GM23248 (cell line): ENCODE results near the gene ZNF613. TPM values are rescaled to one million over a fixed set of nuclear protein-coding genes. Genes with fewer than 3 reads are reported as not detected.
A peak's percentile ranks its signal among the peaks of the same experiment; 100 is the strongest.
"Not testable (repeated sequence)": the region's sequence is repeated elsewhere in the genome, so short reads cannot be mapped to it uniquely, and the experiment has no call there.

Experiments
- DNase-seq: peaks from one replicate; pipeline ENCODE4 v3.0.0-alpha.2; 2015
- H2AFZ ChIP-seq: fragments of 200-600 bp; sonication (generic); 2 replicates; pipeline ENCODE4 v1.6.1; 2016; ENCODE audit warnings: antibody characterized with exemption
- H3F3A ChIP-seq: fragments of 200-600 bp; sonication (generic); 2 replicates; pipeline ENCODE4 v1.6.1; 2016; ENCODE audit warnings: mild to moderate bottlenecking, antibody characterized with exemption, mixed run types; ENCODE audit not compliant: insufficient read depth
- H3K27ac ChIP-seq: fragments of 200-600 bp; sonication (generic); 2 replicates; pipeline ENCODE4 v1.5.1; 2016; ENCODE audit warnings: mild to moderate bottlenecking
- H3K27me3 ChIP-seq: fragments of 200-600 bp; sonication (generic); replicated peaks from 2 replicates; pipeline ENCODE4 v1.6.1; 2016; ENCODE audit warnings: mild to moderate bottlenecking; ENCODE audit not compliant: insufficient read depth
- H3K36me3 ChIP-seq: fragments of 200-600 bp; sonication (generic); 2 replicates; pipeline ENCODE4 v1.6.1; 2016; ENCODE audit warnings: low read depth, mild to moderate bottlenecking
- H3K4me1 ChIP-seq: fragments of 200-600 bp; sonication (generic); 2 replicates; pipeline ENCODE4 v1.6.1; 2016; ENCODE audit warnings: mild to moderate bottlenecking; ENCODE audit not compliant: insufficient read depth
- H3K4me2 ChIP-seq: fragments of 200-600 bp; sonication (generic); one replicate; pipeline ENCODE4 v1.6.1; 2016; ENCODE audit warnings: mild to moderate bottlenecking; ENCODE audit not compliant: unreplicated experiment
- H3K4me3 ChIP-seq: fragments of 200-600 bp; sonication (generic); 2 replicates; pipeline ENCODE4 v1.5.1; 2016; ENCODE audit warnings: mild to moderate bottlenecking
- H3K79me2 ChIP-seq: fragments of 200-600 bp; sonication (generic); 2 replicates; pipeline ENCODE4 v1.6.1; 2016; ENCODE audit warnings: mild to moderate bottlenecking; ENCODE audit not compliant: insufficient read depth
- H3K9ac ChIP-seq: fragments of 200-600 bp; sonication (generic); 2 replicates; pipeline ENCODE4 v1.6.1; 2016; ENCODE audit warnings: mild to moderate bottlenecking
- H3K9me2 ChIP-seq: fragments of 200-600 bp; sonication (generic); 2 replicates; pipeline ENCODE4 v1.6.1; 2016; ENCODE audit warnings: mixed run types, mild to moderate bottlenecking, moderate library complexity; ENCODE audit not compliant: insufficient read depth
- H3K9me3 ChIP-seq: fragments of 200-600 bp; sonication (generic); one replicate; pipeline ENCODE4 v1.6.1; 2017; ENCODE audit warnings: low read depth
- H4K20me1 ChIP-seq: fragments of 200-600 bp; sonication (generic); 2 replicates; pipeline ENCODE4 v1.6.0; 2016; ENCODE audit not compliant: insufficient read depth
- EZH2 ChIP-seq: fragments of 200-600 bp; sonication (generic); IDR thresholded peaks from 2 replicates; pipeline ENCODE4 v1.6.1; 2018; ENCODE audit warnings: antibody characterized with exemption, mild to moderate bottlenecking; ENCODE audit not compliant: insufficient read depth, poor library complexity, severe bottlenecking
- EZH2phosphoT487 ChIP-seq: fragments of 200-600 bp; sonication (generic); IDR thresholded peaks from 2 replicates; pipeline ENCODE4 v1.6.1; 2018; ENCODE audit warnings: antibody characterized with exemption, moderate library complexity, mild to moderate bottlenecking, low read depth; ENCODE audit not compliant: insufficient read depth
- WGBS, 2 experiments: methylation state at CpG; one replicate each; pipeline ENCODE4 v1.1.6; 2015 to 2017; ENCODE audit warnings: low lambda C conversion rate in 2 of 2, low coverage in 1 of 2; ENCODE audit errors: missing lambda C conversion rate in 2 of 2; 5-methylcytosine and 5-hydroxymethylcytosine counted together
- in situ Hi-C: fragments of 300-500 bp; cut with MboI; formaldehyde crosslinking; loops from 2 replicates; pipeline ENCODE4 v1.15.0; 2020
- polyA plus RNA-seq: library from polyadenylated mRNA; unstranded; fragments of >200 nt; fragmentation: Nextera tagmentation; extraction: Ambion mirVana; gene quantifications from 2 replicates; pipeline ENCODE4 v1.2.1, GENCODE V29; 2016
- total RNA-seq: library from RNA; depleted of rRNA; stranded (reverse); fragments of >200 nt; shearing (Covaris generic); gene quantifications from 2 replicates; pipeline ENCODE4 v1.2.3, GENCODE V29; 2014

ZNF613 gene
- total and polyA plus RNA-seq, 2 experiments from 2014 or later, result 3.6 to 7.1 TPM

DNA sequence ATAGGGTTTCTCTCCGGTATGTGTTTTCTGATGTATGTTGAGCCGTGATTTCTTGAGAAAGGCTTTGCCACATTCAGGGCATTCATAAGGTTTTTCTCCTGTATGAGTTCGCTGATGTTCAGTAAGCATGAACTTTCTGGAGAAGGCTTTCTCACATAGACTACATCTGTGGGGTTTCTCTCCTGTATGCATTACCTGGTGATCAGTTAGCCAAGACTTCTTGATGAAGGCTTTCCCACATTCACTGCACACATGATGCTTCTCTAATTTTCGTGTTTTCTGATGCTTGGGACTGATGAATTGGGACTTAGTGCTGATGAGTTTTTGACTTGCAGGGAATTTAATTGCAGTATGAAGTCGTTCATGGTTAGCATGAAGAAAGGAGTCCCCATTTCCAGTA is 38.3 kb downstream of the ZNF613 start:
- Histone ChIP-seq H3K27me3 (no peaks in the 10 kb centered on the region), H3K27ac (no peak overlapping the region), H3K9me3 (no peaks in the 10 kb centered on the region), H3K4me1 (no peaks in the 10 kb centered on the region), H3K4me3 (no peak overlapping the region), H3K4me2 (no peak overlapping the region), H3K9ac (no peak overlapping the region), H3F3A (no peaks in the 10 kb centered on the region), H4K20me1 (no peaks in the 10 kb centered on the region), H3K36me3 (peaks cover 60% of the 10 kb centered on the region), H2AFZ (no peak overlapping the region), H3K79me2 (peaks cover 3% of the 10 kb centered on the region; the same call in 1 of the 2 replicates), H3K9me2 (no peaks in the 10 kb centered on the region)
- 94 to 97% methylated on average over 5 of the region's 5 CpGs for WGBS, 2 experiments
- DNase-seq, result no peak
- in situ Hi-C loops, result no loop called here
- TF ChIP-seq EZH2phosphoT487 (no peak), EZH2 (no peak)

DNA sequence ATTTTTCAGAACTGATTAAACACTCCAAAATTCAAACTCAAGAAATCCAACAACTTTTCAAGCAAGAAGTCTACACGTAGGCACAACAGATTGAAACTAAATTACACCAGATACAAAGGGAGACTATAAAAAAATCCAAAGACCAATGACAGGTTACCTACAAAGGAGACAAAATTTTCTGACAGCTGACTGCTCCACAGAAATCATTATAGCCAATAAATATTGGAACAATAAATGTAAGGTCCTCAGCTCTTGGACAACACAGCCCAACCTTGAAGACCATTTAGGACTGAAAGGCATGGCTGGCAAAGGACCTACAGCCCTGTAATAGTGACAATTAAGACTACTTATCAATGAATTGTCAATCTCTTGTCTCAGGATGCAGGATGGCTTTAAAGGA is 43.4 kb downstream of the ZNF613 start:
- Histone ChIP-seq H3K36me3 (peaks cover 83% of the 10 kb centered on the region), H3K27ac (no peak overlapping the region), H3K9me2 (no peaks in the 10 kb centered on the region), H2AFZ (no peak overlapping the region), H4K20me1 (no peaks in the 10 kb centered on the region), H3F3A (no peaks in the 10 kb centered on the region), H3K4me1 (no peaks in the 10 kb centered on the region), H3K9ac (no peak overlapping the region), H3K4me3 (no peak overlapping the region), H3K79me2 (peaks cover 41% of the 10 kb centered on the region), H3K4me2 (no peak overlapping the region), H3K9me3 (no peaks in the 10 kb centered on the region), H3K27me3 (no peaks in the 10 kb centered on the region)
- in situ Hi-C loops, result no loop called here
- WGBS, 2 experiments, result 90% methylated on average over 1 of the region's 1 CpG
- DNase-seq, result no peak
- TF ChIP-seq EZH2 (no peak), EZH2phosphoT487 (no peak)

GRCh38 chr19:51971624-51972023 is 44.4 kb downstream of the ZNF613 start:
- Histone ChIP-seq H3K27ac (no peak overlapping the region), H3K9me2 (no peaks in the 10 kb centered on the region), H3K79me2 (peaks cover 48% of the 10 kb centered on the region), H4K20me1 (no peaks in the 10 kb centered on the region), H3K4me3 (no peak overlapping the region), H3K36me3 (peaks cover 73% of the 10 kb centered on the region), H3K4me1 (no peaks in the 10 kb centered on the region), H3K27me3 (no peaks in the 10 kb centered on the region), H2AFZ (no peak overlapping the region), H3K9me3 (no peaks in the 10 kb centered on the region), H3K4me2 (no peak overlapping the region), H3F3A (no peaks in the 10 kb centered on the region), H3K9ac (no peak overlapping the region)
- DNase-seq, result peak; percentile 16
- TF ChIP-seq EZH2 (no peak), EZH2phosphoT487 (no peak)
- in situ Hi-C loops, result no loop called here
- 74 to 79% methylated on average over 4 of the region's 4 CpGs for WGBS, 2 experiments

- H3K9me3 ChIP-seq, H3F3A ChIP-seq, H3K9ac ChIP-seq, H2AFZ ChIP-seq, H3K27me3 ChIP-seq, H3K27ac ChIP-seq, H3K4me1 ChIP-seq, H3K9me2 ChIP-seq, H3K4me2 ChIP-seq, H3K4me3 ChIP-seq, H4K20me1 ChIP-seq, DNase-seq, in situ Hi-C loops: not testable (repeated sequence)
- Histone ChIP-seq H3K79me2 (peaks cover 85% of the 10 kb centered on the region), H3K36me3 (peaks cover 54% of the 10 kb centered on the region)
- WGBS, 2 experiments, result 94 to 96% methylated on average over 17 of the region's 17 CpGs
Measured at GRCh38 chr19:51975787-51976186, 48.5 kb downstream of the ZNF613 start.

DNA sequence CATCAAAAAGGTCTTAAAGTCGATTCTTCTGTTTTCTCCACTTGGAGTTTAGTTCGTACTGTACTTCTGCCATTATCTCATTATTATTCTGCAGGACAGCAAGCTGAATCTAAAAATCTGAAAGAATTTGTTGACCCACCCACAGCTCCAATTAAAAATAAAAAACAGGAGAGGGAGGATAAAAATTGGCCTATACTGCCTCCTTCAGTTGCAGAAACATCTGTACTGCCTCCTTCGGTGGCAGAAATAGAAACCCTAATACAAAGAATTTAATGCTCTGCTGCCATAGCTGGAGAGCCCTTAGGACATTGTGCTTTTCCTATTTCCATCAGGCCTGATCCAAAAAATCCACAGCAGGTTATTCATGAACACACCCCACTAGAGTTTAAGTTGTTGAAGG is 49.6 kb downstream of the ZNF613 start:
- 90 to 96% methylated on average over 3 of the region's 3 CpGs for WGBS, 2 experiments
- H3K27ac ChIP-seq, result no peak overlapping the region
- no peaks in the 10 kb centered on the region for H4K20me1 ChIP-seq
- no peaks in the 10 kb centered on the region for H3K9me3 ChIP-seq
- H3K4me2 ChIP-seq, result no peak overlapping the region
- in situ Hi-C loops, result no loop called here
- H3K79me2 ChIP-seq, result peaks cover 90% of the 10 kb centered on the region
- H3K9ac ChIP-seq, result no peak overlapping the region
- H3K36me3 ChIP-seq, result peaks cover 43% of the 10 kb centered on the region
- no peak for TF ChIP-seq EZH2phosphoT487
- no peak for TF ChIP-seq EZH2
- H3K4me1 ChIP-seq, result no peaks in the 10 kb centered on the region
- no peaks in the 10 kb centered on the region for H3F3A ChIP-seq
- no peak overlapping the region for H2AFZ ChIP-seq
- no peaks in the 10 kb centered on the region for H3K27me3 ChIP-seq
- no peak for DNase-seq
- no peak overlapping the region for H3K4me3 ChIP-seq
- no peaks in the 10 kb centered on the region for H3K9me2 ChIP-seq
